NCI-H2107 treated with DMSO at 0.1 percent for 48 hours (cell line): Measurements from ENCODE around the gene NPSR1.
A peak's percentile ranks its signal among the peaks of the same experiment; 100 is the strongest.
"Not testable (repeated sequence)": the region's sequence is repeated elsewhere in the genome, so short reads cannot be mapped to it uniquely, and the experiment has no call there.

Experiments used
- DNase-seq: peaks from one replicate; lab custom pipeline; 2025; ENCODE audit not compliant: unreplicated experiment; lab: John Stamatoyannopoulos, UW

The NPSR1 gene

GRCh38 chr7:34756691-34757090, 98.7 kb downstream of the NPSR1 start:
- peak; percentile 37 for DNase-seq

GRCh38 chr7:34757570-34758110, 99.6 kb downstream of the NPSR1 start:
- DNase-seq, result no peak

GRCh38 chr7:34758111-34758601, 100.1 kb downstream of the NPSR1 start:
- no peak for DNase-seq

GRCh38 chr7:34759477-34760125, 101.6 kb downstream of the NPSR1 start:
- DNase-seq, result peak; percentile 4

- DNase-seq, result no peak
Measured at GRCh38 chr7:34760271-34760670, 102.3 kb downstream of the NPSR1 start.

GRCh38 chr7:34761206-34761605, 103.2 kb downstream of the NPSR1 start:
- no peak for DNase-seq

- no peak for DNase-seq
Measured at GRCh38 chr7:34761627-34762026, 103.6 kb downstream of the NPSR1 start.

GRCh38 chr7:34762764-34763163, 104.7 kb downstream of the NPSR1 start:
- DNase-seq, result no peak

GRCh38 chr7:34772296-34772938, 114.4 kb downstream of the NPSR1 start:
- DNase-seq, result no peak

- DNase-seq, result no peak
Measured at GRCh38 chr7:34776748-34777358, 118.8 kb downstream of the NPSR1 start.

GRCh38 chr7:34780546-34780945, 122.5 kb downstream of the NPSR1 start:
- DNase-seq, result no peak

GRCh38 chr7:34787586-34787985, 129.6 kb downstream of the NPSR1 start:
- DNase-seq, result no peak

GRCh38 chr7:34806831-34807230, 148.8 kb downstream of the NPSR1 start:
- DNase-seq, result no peak

- DNase-seq, result no peak
Measured at GRCh38 chr7:34807548-34808340, 149.7 kb downstream of the NPSR1 start.

GRCh38 chr7:34814203-34814842, 156.3 kb downstream of the NPSR1 start:
- DNase-seq, result not testable (repeated sequence)

GRCh38 chr7:34821932-34822558, 164.0 kb downstream of the NPSR1 start:
- DNase-seq, result no peak

- peak; percentile 22 for DNase-seq
Measured at GRCh38 chr7:34823650-34824258, 165.7 kb downstream of the NPSR1 start.

GRCh38 chr7:34825221-34825620, 167.2 kb downstream of the NPSR1 start:
- no peak for DNase-seq

- no peak for DNase-seq
Measured at GRCh38 chr7:34830390-34830789, 172.4 kb downstream of the NPSR1 start.

- no peak for DNase-seq
Measured at GRCh38 chr7:34831436-34831835, 173.4 kb downstream of the NPSR1 start.
